NCI-H446 (cell line): Measurements from ENCODE around the gene TTC23.
A peak's percentile ranks its signal among the peaks of the same experiment; 100 is the strongest.
"Not testable (repeated sequence)": the region's sequence is repeated elsewhere in the genome, so short reads cannot be mapped to it uniquely, and the experiment has no call there.

Experiments
- DNase-seq, 2 experiments: peaks; one replicate each; lab custom pipeline; 2025; lab: John Stamatoyannopoulos, UW

TTC23 gene

GRCh38 chr15:99120050-99120777 is 129.2 kb downstream of the TTC23 start:
- DNase-seq = no peak

- no peak for DNase-seq
These were observed 130.4 kb downstream of the TTC23 start for GRCh38 chr15:99118801-99119546.

GRCh38 chr15:99118258-99118632 is 131.1 kb downstream of the TTC23 start:
- DNase-seq = no peak

- DNase-seq = no peak
These were observed 131.7 kb downstream of the TTC23 start for GRCh38 chr15:99117563-99118257.

GRCh38 chr15:99117111-99117510 is 132.3 kb downstream of the TTC23 start:
- DNase-seq = no peak

- DNase-seq = no peak
These were observed 133.8 kb downstream of the TTC23 start for GRCh38 chr15:99115300-99116215.

- DNase-seq = no peak
These were observed 134.7 kb downstream of the TTC23 start for GRCh38 chr15:99114511-99115299.

GRCh38 chr15:99113547-99114271 is 135.7 kb downstream of the TTC23 start:
- DNase-seq = no peak

GRCh38 chr15:99111641-99112040 is 137.7 kb downstream of the TTC23 start:
- not testable (repeated sequence) for DNase-seq

- no peak for DNase-seq
These were observed 138.6 kb downstream of the TTC23 start for GRCh38 chr15:99110581-99111320.

GRCh38 chr15:99110093-99110492 is 139.3 kb downstream of the TTC23 start:
- DNase-seq = no peak

GRCh38 chr15:99109555-99110021 is 139.8 kb downstream of the TTC23 start:
- no peak for DNase-seq

GRCh38 chr15:99108993-99109392 is 140.4 kb downstream of the TTC23 start:
- no peak for DNase-seq

- no peak for DNase-seq
These were observed 142.8 kb downstream of the TTC23 start for GRCh38 chr15:99106417-99107220.

- peak in 1 of 2 experiments; percentile 62 for DNase-seq
These were observed 143.7 kb downstream of the TTC23 start for GRCh38 chr15:99105514-99106341.

- peak in 1 of 2 experiments; percentile 73 for DNase-seq
These were observed 144.4 kb downstream of the TTC23 start, which contains the start of gene SYNM for GRCh38 chr15:99104788-99105513. Gene SYNM, plus strand, starts transcription at chr15:99105080. Its CDS starts 120 bp downstream, at chr15:99105200.

- no peak for DNase-seq
These were observed 146.1 kb downstream of the TTC23 start for GRCh38 chr15:99103279-99103678.
